ENCODE measurements around the gene BRAP.
"Not testable (repeated sequence)": the region's sequence is repeated elsewhere in the genome, so short reads cannot be mapped to it uniquely, and the experiment has no call there.

Gene BRAP

GRCh38 chr12:111685811-111686573 lies at the start of gene BRAP, which contains the start of gene ACAD10:
Gene BRAP, minus strand, starts transcription at chr12:111685956. Its CDS starts 164 bp downstream, at chr12:111685792.
Gene ACAD10, plus strand, starts transcription at chr12:111686053. Its CDS starts 6,657 bp downstream, at chr12:111692710.
- Histone ChIP-seq H3K4me3 (ENCODE audit: low read length) (peak within 1 kb of the TSS; percentile 92), H3K27ac (ENCODE audit: low read length) (peak within 1 kb of the TSS; percentile 48), H3K9me3 (ENCODE audit: control insufficient read depth, low read depth, low read length) (no peaks in the 10 kb centered on the region), H3K27me3 (ENCODE audit: control insufficient read depth, insufficient read depth, low read length) (no peaks in the 10 kb centered on the region), H3K4me1 (ENCODE audit: control insufficient read depth, low read depth, low read length) (no peaks in the 10 kb centered on the region), H3K36me3 (ENCODE audit: control insufficient read depth, low read depth, low read length) (peaks cover 22% of the 10 kb centered on the region), H3K9ac (ENCODE audit: low read length) (peak within 1 kb of the TSS; percentile 83)

- Histone ChIP-seq H3K9me3 (ENCODE audit: control insufficient read depth, low read depth, low read length) (no peaks in the 10 kb centered on the region), H3K36me3 (ENCODE audit: control insufficient read depth, low read depth, low read length) (peaks cover 2% of the 10 kb centered on the region), H3K4me1 (ENCODE audit: control insufficient read depth, low read depth, low read length) (no peaks in the 10 kb centered on the region), H3K4me3 (ENCODE audit: low read length) (no peak overlapping the region), H3K9ac (ENCODE audit: low read length) (no peak overlapping the region), H3K27ac (ENCODE audit: low read length) (no peak overlapping the region), H3K27me3 (ENCODE audit: control insufficient read depth, insufficient read depth, low read length) (no peaks in the 10 kb centered on the region)
Measured at GRCh38 chr12:111733340-111733915, 47.7 kb upstream of the BRAP start.

GRCh38 chr12:111732786-111733185 lies 47.0 kb upstream of the BRAP start:
- Histone ChIP-seq H3K9ac (ENCODE audit: low read length) (no peak overlapping the region), H3K27ac (ENCODE audit: low read length) (no peak overlapping the region)

GRCh38 chr12:111730420-111730819 lies 44.7 kb upstream of the BRAP start:
- H3K27ac ChIP-seq (ENCODE audit: low read length), result no peak overlapping the region
- H3K9me3 ChIP-seq (ENCODE audit: control insufficient read depth, low read depth, low read length), result no peaks in the 10 kb centered on the region
- H3K27me3 ChIP-seq (ENCODE audit: control insufficient read depth, insufficient read depth, low read length), result no peaks in the 10 kb centered on the region
- no peak overlapping the region for H3K4me3 ChIP-seq (ENCODE audit: low read length)
- H3K4me1 ChIP-seq (ENCODE audit: control insufficient read depth, low read depth, low read length), result no peaks in the 10 kb centered on the region
- no peak overlapping the region for H3K9ac ChIP-seq (ENCODE audit: low read length)
- no peaks in the 10 kb centered on the region for H3K36me3 ChIP-seq (ENCODE audit: control insufficient read depth, low read depth, low read length)

More at GRCh38 chr12:111732786-111733185, 47.0 kb upstream of the BRAP start:
- H3K4me3 ChIP-seq (ENCODE audit: low read length), result no peak overlapping the region
- no peaks in the 10 kb centered on the region for H3K9me3 ChIP-seq (ENCODE audit: control insufficient read depth, low read depth, low read length)
- no peaks in the 10 kb centered on the region for H3K27me3 ChIP-seq (ENCODE audit: control insufficient read depth, insufficient read depth, low read length)
- H3K36me3 ChIP-seq (ENCODE audit: control insufficient read depth, low read depth, low read length), result peaks cover 2% of the 10 kb centered on the region
- H3K4me1 ChIP-seq (ENCODE audit: control insufficient read depth, low read depth, low read length), result no peaks in the 10 kb centered on the region

GRCh38 chr12:111728795-111729194 lies 43.0 kb upstream of the BRAP start:
- H3K4me3 ChIP-seq (ENCODE audit: low read length), result no peak overlapping the region
- H3K27ac ChIP-seq (ENCODE audit: low read length), result no peak overlapping the region
- H3K27me3 ChIP-seq (ENCODE audit: control insufficient read depth, insufficient read depth, low read length), result no peaks in the 10 kb centered on the region
- no peaks in the 10 kb centered on the region for H3K9me3 ChIP-seq (ENCODE audit: control insufficient read depth, low read depth, low read length)
- H3K9ac ChIP-seq (ENCODE audit: low read length), result no peak overlapping the region
- H3K36me3 ChIP-seq (ENCODE audit: control insufficient read depth, low read depth, low read length), result no peaks in the 10 kb centered on the region
- no peaks in the 10 kb centered on the region for H3K4me1 ChIP-seq (ENCODE audit: control insufficient read depth, low read depth, low read length)

- H3K27ac ChIP-seq (ENCODE audit: low read length); H3K4me1 ChIP-seq (ENCODE audit: control insufficient read depth, low read depth, low read length); H3K9ac ChIP-seq (ENCODE audit: low read length); H3K9me3 ChIP-seq (ENCODE audit: control insufficient read depth, low read depth, low read length); H3K27me3 ChIP-seq (ENCODE audit: control insufficient read depth, insufficient read depth, low read length); H3K4me3 ChIP-seq (ENCODE audit: low read length); H3K36me3 ChIP-seq (ENCODE audit: control insufficient read depth, low read depth, low read length): not testable (repeated sequence)
Measured at GRCh38 chr12:111723646-111724360, 38.0 kb upstream of the BRAP start.

- no peak overlapping the region for H3K9ac ChIP-seq (ENCODE audit: low read length)
- no peaks in the 10 kb centered on the region for H3K27me3 ChIP-seq (ENCODE audit: control insufficient read depth, insufficient read depth, low read length)
- peaks cover 18% of the 10 kb centered on the region for H3K36me3 ChIP-seq (ENCODE audit: control insufficient read depth, low read depth, low read length)
- H3K27ac ChIP-seq (ENCODE audit: low read length), result no peak overlapping the region
- no peak overlapping the region for H3K4me3 ChIP-seq (ENCODE audit: low read length)
- H3K4me1 ChIP-seq (ENCODE audit: control insufficient read depth, low read depth, low read length), result no peaks in the 10 kb centered on the region
- no peaks in the 10 kb centered on the region for H3K9me3 ChIP-seq (ENCODE audit: control insufficient read depth, low read depth, low read length)
Measured at GRCh38 chr12:111720457-111720856, 34.7 kb upstream of the BRAP start.

GRCh38 chr12:111719316-111719715 lies 33.6 kb upstream of the BRAP start:
- H3K4me1 ChIP-seq (ENCODE audit: control insufficient read depth, low read depth, low read length); H3K4me3 ChIP-seq (ENCODE audit: low read length); H3K27ac ChIP-seq (ENCODE audit: low read length); H3K9me3 ChIP-seq (ENCODE audit: control insufficient read depth, low read depth, low read length); H3K9ac ChIP-seq (ENCODE audit: low read length); H3K27me3 ChIP-seq (ENCODE audit: control insufficient read depth, insufficient read depth, low read length): not testable (repeated sequence)
- peaks cover 18% of the 10 kb centered on the region for H3K36me3 ChIP-seq (ENCODE audit: control insufficient read depth, low read depth, low read length)

- no peaks in the 10 kb centered on the region for H3K9me3 ChIP-seq (ENCODE audit: control insufficient read depth, low read depth, low read length)
- no peaks in the 10 kb centered on the region for H3K4me1 ChIP-seq (ENCODE audit: control insufficient read depth, low read depth, low read length)
- no peak overlapping the region for H3K27ac ChIP-seq (ENCODE audit: low read length)
- H3K4me3 ChIP-seq (ENCODE audit: low read length), result no peak overlapping the region
- no peak overlapping the region for H3K9ac ChIP-seq (ENCODE audit: low read length)
- H3K27me3 ChIP-seq (ENCODE audit: control insufficient read depth, insufficient read depth, low read length), result no peaks in the 10 kb centered on the region
- H3K36me3 ChIP-seq (ENCODE audit: control insufficient read depth, low read depth, low read length), result peaks cover 26% of the 10 kb centered on the region
Measured at GRCh38 chr12:111715279-111715678, 29.5 kb upstream of the BRAP start.

GRCh38 chr12:111706145-111706544 lies 20.4 kb upstream of the BRAP start:
- Histone ChIP-seq H3K4me1 (ENCODE audit: control insufficient read depth, low read depth, low read length) (no peaks in the 10 kb centered on the region), H3K36me3 (ENCODE audit: control insufficient read depth, low read depth, low read length) (peaks cover 23% of the 10 kb centered on the region), H3K27me3 (ENCODE audit: control insufficient read depth, insufficient read depth, low read length) (no peaks in the 10 kb centered on the region), H3K9me3 (ENCODE audit: control insufficient read depth, low read depth, low read length) (no peaks in the 10 kb centered on the region), H3K27ac (ENCODE audit: low read length) (no peak overlapping the region), H3K4me3 (ENCODE audit: low read length) (no peak overlapping the region), H3K9ac (ENCODE audit: low read length) (no peak overlapping the region)

GRCh38 chr12:111705672-111706071 lies 19.9 kb upstream of the BRAP start:
- Histone ChIP-seq H3K27ac (ENCODE audit: low read length) (no peak overlapping the region), H3K9me3 (ENCODE audit: control insufficient read depth, low read depth, low read length) (no peaks in the 10 kb centered on the region), H3K36me3 (ENCODE audit: control insufficient read depth, low read depth, low read length) (peaks cover 21% of the 10 kb centered on the region), H3K27me3 (ENCODE audit: control insufficient read depth, insufficient read depth, low read length) (no peaks in the 10 kb centered on the region), H3K4me1 (ENCODE audit: control insufficient read depth, low read depth, low read length) (no peaks in the 10 kb centered on the region), H3K9ac (ENCODE audit: low read length) (no peak overlapping the region), H3K4me3 (ENCODE audit: low read length) (no peak overlapping the region)
